Measurements from ENCODE around the gene CFD. TPM values are rescaled to one million over a fixed set of nuclear protein-coding genes. Genes with fewer than 3 reads are reported as not detected.
"Not testable (repeated sequence)": the region's sequence is repeated elsewhere in the genome, so short reads cannot be mapped to it uniquely, and the experiment has no call there.

The CFD gene
- total and polyA plus RNA-seq, 11 donors, result 24.2 to 586 (median 103) TPM

- Histone ChIP-seq H3K9me3 (no peaks in the 10 kb centered on the region), H3K4me3 (no peak overlapping the region), H3K4me1 (peaks cover 0 to 16% (median 6%) of the 10 kb centered on the region in 12 donors), H3K27me3 (no peaks in the 10 kb centered on the region), H3K27ac (no peak overlapping the region), H3K36me3 (peaks cover 0 to 58% (median 41%) of the 10 kb centered on the region in 9 donors)
- WGBS, 4 donors, result 88 to 93% (median 90%) methylated on average over 11 to 26 of the region's 26 CpGs
- DNase-seq (no peak), ATAC-seq (no peak)
- intact Hi-C loops (cut with DNase I), result no loop called here
- TF ChIP-seq CTCF (IDR thresholded peaks at IDR 0.05), result no peak
- no peak for TF ChIP-seq POLR2A (IDR thresholded peaks at IDR 0.05)
Observed at GRCh38 chr19:889662-890295, 30.3 kb downstream of the CFD start.

- no peaks in the 10 kb centered on the region for H3K9me3 ChIP-seq
- DNase-seq (no peak), ATAC-seq (no peak)
- H3K27ac ChIP-seq, result no peak overlapping the region
- peaks cover 0 to 48% (median 30%) of the 10 kb centered on the region in 9 donors for H3K36me3 ChIP-seq
- no peak for TF ChIP-seq CTCF (IDR thresholded peaks at IDR 0.05)
- TF ChIP-seq POLR2A (IDR thresholded peaks at IDR 0.05), result no peak
- 88 to 92% (median 89%) methylated on average over 17 to 18 of the region's 18 CpGs for WGBS, 4 donors
- intact Hi-C loops (cut with DNase I), result no loop called here
- H3K4me3 ChIP-seq, result no peak overlapping the region
- no peaks in the 10 kb centered on the region for H3K27me3 ChIP-seq
- H3K4me1 ChIP-seq, result peaks cover 0 to 16% (median 6%) of the 10 kb centered on the region in 12 donors
Observed at GRCh38 chr19:890831-891230, 31.4 kb downstream of the CFD start.

GRCh38 chr19:891421-892200 is 32.1 kb downstream of the CFD start:
- 72 to 82% (median 79%) methylated on average over 35 to 50 of the region's 50 CpGs for WGBS, 4 donors
- H3K36me3 ChIP-seq, result peaks cover 0 to 42% (median 22%) of the 10 kb centered on the region in 9 donors
- peak overlapping the region in 11 of 12 donors; percentile 60 to 95 (median 88) for H3K4me3 ChIP-seq
- DNase-seq, H3K9me3 ChIP-seq, ATAC-seq, H3K27me3 ChIP-seq: not testable (repeated sequence)
- peak overlapping the region in 5 of 12 donors; percentile 92 to 98 (median 96) for H3K27ac ChIP-seq
- intact Hi-C loops (cut with DNase I), result loop anchor here in 1 of 10 donors (2.0 kb wide), 1 partner anchor 29 kb away; no protein-coding TSS in a partner anchor
- peaks cover 0 to 16% (median 6%) of the 10 kb centered on the region in 12 donors for H3K4me1 ChIP-seq

GRCh38 chr19:892243-892893 is 32.9 kb downstream of the CFD start:
- Histone ChIP-seq H3K27ac (peak overlapping the region; percentile 83 to 98 (median 93)), H3K4me3 (peak overlapping the region; percentile 50 to 95 (median 88)), H3K4me1 (peaks cover 0 to 16% (median 6%) of the 10 kb centered on the region in 12 donors), H3K36me3 (peaks cover 0 to 40% (median 20%) of the 10 kb centered on the region in 9 donors), H3K27me3 (no peaks in the 10 kb centered on the region), H3K9me3 (no peaks in the 10 kb centered on the region)
- intact Hi-C loops (cut with DNase I), result loop anchor here in 1 of 10 donors (2.0 kb wide), 1 partner anchor 28 kb away; no protein-coding TSS in a partner anchor
- DNase-seq (no peak), ATAC-seq (peak in 1 of 4 donors; percentile 2)
- no peak for TF ChIP-seq CTCF (IDR thresholded peaks at IDR 0.05)
- TF ChIP-seq POLR2A (IDR thresholded peaks at IDR 0.05), result no peak
- WGBS, 4 donors, result 5 to 6% (median 5%) methylated on average over 21 to 27 of the region's 27 CpGs

All from heart left ventricle (tissue), 16 donors.